Measurements from ENCODE around the gene C2orf76.
"Not testable (repeated sequence)": the region's sequence is repeated elsewhere in the genome, so short reads cannot be mapped to it uniquely, and the experiment has no call there.

GRCh38 chr2:119278385-119278784 lies 88.2 kb downstream of the C2orf76 start:
- not testable (repeated sequence) for TF ChIP-seq CTCF, POLR2A (IDR thresholded peaks at IDR 0.05)

Measured in adrenal gland (tissue), 5 donors.